NT2/D1 (cell line): Measurements from ENCODE around the gene GPR158.
"Not testable (repeated sequence)": the region's sequence is repeated elsewhere in the genome, so short reads cannot be mapped to it uniquely, and the experiment has no call there.

Source experiments
- DNase-seq: peaks from one replicate; pipeline ENCODE4 v3.0.0-alpha.2; 2011; ENCODE audit warnings: low read depth, low spot score
- H3K27me3 ChIP-seq: 2 replicates; pipeline ENCODE4 v1.6.0; 2011; ENCODE audit warnings: mild to moderate bottlenecking; ENCODE audit not compliant: insufficient read length, insufficient read depth
- H3K36me3 ChIP-seq: 2 replicates; pipeline ENCODE4 v1.6.1; 2011; ENCODE audit warnings: mild to moderate bottlenecking, low read length, mixed read lengths; ENCODE audit not compliant: insufficient read depth, insufficient read length
- H3K4me1 ChIP-seq: 2 replicates; pipeline ENCODE4 v1.5.1; 2011; ENCODE audit not compliant: insufficient read depth, insufficient read length
- H3K4me3 ChIP-seq: 2 replicates; pipeline ENCODE4 v1.5.1; 2011; ENCODE audit warnings: low read depth; ENCODE audit not compliant: insufficient read length
- H3K9ac ChIP-seq: 2 replicates; pipeline ENCODE4 v1.6.0; 2011; ENCODE audit warnings: low read depth; ENCODE audit not compliant: insufficient read length
- H3K9me3 ChIP-seq: 2 replicates; pipeline ENCODE4 v1.5.1; 2011; ENCODE audit warnings: mild to moderate bottlenecking, low read length; ENCODE audit not compliant: insufficient read depth
- SUZ12 ChIP-seq: IDR thresholded peaks from 2 replicates; pipeline ENCODE4 v1.6.1; 2011; ENCODE audit not compliant: insufficient read length, insufficient read depth; ENCODE audit errors: extremely low read depth
- YY1 ChIP-seq: IDR thresholded peaks from 2 replicates; pipeline ENCODE4 v1.6.1; 2011; ENCODE audit not compliant: insufficient read length, insufficient read depth
- ZNF274 ChIP-seq: IDR thresholded peaks from 2 replicates; pipeline ENCODE4 v1.6.1; 2011; ENCODE audit warnings: mild to moderate bottlenecking, low read depth, low read length

Gene GPR158

DNA sequence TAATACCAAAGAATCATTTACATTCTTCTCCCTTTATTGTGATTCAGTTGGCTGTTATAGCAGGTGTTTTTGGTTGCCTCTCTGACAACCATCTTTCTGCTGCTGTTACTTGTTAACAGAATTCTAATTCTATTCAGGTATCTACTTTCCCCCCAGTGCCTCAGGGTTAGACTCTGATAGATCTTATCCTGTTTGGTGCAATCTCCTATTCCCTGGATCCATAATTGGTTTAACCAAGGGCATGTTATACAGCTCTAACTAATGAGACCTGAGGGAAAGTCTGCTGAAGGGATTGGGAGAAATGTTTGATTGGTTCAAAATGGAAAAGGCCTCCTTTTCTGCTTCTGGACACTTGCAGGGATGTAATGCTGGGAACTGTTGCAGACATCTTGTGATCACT is 161.5 kb downstream of the GPR158 start:
- no peak for TF ChIP-seq SUZ12
- no peak for TF ChIP-seq ZNF274
- no peak for TF ChIP-seq YY1
- Histone ChIP-seq H3K36me3 (no peaks in the 10 kb centered on the region), H3K4me1 (no peaks in the 10 kb centered on the region), H3K4me3 (no peak overlapping the region), H3K9ac (no peak overlapping the region), H3K9me3 (no peaks in the 10 kb centered on the region), H3K27me3 (no peaks in the 10 kb centered on the region)
- no peak for DNase-seq

DNA sequence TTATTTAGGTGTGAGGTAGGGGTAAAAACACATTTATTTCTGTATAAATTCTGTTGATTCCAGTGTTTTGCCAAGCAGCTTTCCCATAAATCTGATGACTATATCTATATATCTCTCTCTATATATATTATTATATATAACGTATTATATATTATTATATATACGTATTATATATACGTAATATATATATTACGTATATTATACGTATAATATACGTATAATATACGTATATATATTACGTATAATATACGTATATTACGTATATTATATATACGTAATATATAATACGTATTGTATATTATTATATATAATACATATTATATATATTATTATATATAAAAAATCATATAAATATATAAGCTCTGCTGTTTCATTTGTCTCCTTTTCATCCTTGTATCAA is 163.5 kb downstream of the GPR158 start:
- DNase-seq: no peak
- Histone ChIP-seq H3K4me1 (no peaks in the 10 kb centered on the region), H3K27me3 (no peaks in the 10 kb centered on the region), H3K36me3 (no peaks in the 10 kb centered on the region), H3K9ac (no peak overlapping the region), H3K4me3 (no peak overlapping the region), H3K9me3 (no peaks in the 10 kb centered on the region)
- no peak for TF ChIP-seq ZNF274
- no peak for TF ChIP-seq SUZ12
- no peak for TF ChIP-seq YY1

DNA sequence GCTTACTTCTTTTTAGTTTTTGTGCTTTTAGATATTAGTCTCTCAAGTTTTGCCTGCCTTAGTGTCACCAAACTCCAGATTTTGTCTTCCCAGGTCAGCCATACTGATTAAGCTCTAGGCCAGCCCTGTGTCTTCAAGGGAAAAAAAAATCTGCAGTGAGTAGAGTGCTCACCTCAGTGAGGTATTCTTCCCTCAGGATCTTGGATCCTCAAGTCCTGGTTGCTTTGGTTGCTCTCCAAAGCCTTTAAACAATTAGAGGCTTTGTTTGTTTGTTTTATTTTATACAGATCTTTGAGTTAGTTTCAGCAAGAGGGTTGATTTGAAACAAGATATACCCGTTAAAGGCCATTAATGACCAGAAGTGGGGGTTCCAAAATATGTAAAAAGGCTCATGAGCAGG is 165.2 kb downstream of the GPR158 start:
- H3K9me3 ChIP-seq: no peaks in the 10 kb centered on the region
- H3K9ac ChIP-seq: no peak overlapping the region
- DNase-seq: no peak
- H3K27me3 ChIP-seq: no peaks in the 10 kb centered on the region
- H3K4me1 ChIP-seq: no peaks in the 10 kb centered on the region
- H3K4me3 ChIP-seq: no peak overlapping the region
- TF ChIP-seq SUZ12 (no peak), YY1 (no peak), ZNF274 (no peak)
- H3K36me3 ChIP-seq: no peaks in the 10 kb centered on the region

DNA sequence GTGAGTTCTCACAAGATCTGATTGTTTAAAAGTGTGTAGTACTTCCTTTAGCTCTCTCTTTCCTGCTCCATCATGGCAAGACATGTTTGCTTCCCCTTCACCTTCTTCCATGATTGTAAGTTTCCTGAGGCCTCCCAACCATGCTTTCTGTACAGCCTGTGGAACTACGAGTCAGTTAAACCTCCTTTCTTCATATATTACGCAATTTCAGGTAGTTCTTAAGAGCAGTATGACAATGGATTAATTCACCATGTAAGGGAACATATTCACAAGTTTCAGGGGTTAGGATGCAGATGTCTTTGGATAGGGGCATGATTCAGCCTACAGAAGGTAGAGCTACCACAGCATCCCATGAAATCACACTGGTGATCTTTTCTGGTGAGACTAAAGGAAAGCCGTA is 174.7 kb downstream of the GPR158 start:
- H3K9me3 ChIP-seq: no peaks in the 10 kb centered on the region
- H3K36me3 ChIP-seq: no peaks in the 10 kb centered on the region
- DNase-seq: no peak
- no peak overlapping the region for H3K9ac ChIP-seq
- H3K4me1 ChIP-seq: no peaks in the 10 kb centered on the region
- TF ChIP-seq SUZ12 (no peak), YY1 (no peak), ZNF274 (no peak)
- H3K27me3 ChIP-seq: no peaks in the 10 kb centered on the region
- H3K4me3 ChIP-seq: no peak overlapping the region

DNA sequence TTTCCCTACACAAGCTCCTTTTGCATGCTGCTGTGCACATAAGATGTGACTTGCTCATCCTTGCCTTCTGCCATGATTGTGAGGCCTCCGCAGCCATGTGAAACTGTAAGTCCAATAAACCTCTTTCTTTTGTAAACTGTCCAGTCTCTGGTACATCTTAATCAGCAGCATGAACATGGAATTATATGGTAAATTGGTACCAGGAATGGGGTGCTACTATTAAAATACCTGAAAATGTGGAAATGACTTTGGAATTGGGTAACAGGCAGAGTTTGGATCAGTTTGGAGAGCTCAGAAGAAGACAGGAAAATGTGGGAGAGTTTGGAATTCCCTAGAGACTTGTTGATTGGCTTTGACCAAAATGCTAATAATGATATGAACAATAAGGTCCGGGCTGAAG is 181.8 kb downstream of the GPR158 start:
- Histone ChIP-seq H3K9me3 (peaks cover 35% of the 10 kb centered on the region), H3K4me1 (no peaks in the 10 kb centered on the region), H3K27me3 (no peaks in the 10 kb centered on the region), H3K36me3 (no peaks in the 10 kb centered on the region), H3K4me3 (no peak overlapping the region), H3K9ac (no peak overlapping the region)
- no peak for TF ChIP-seq SUZ12
- no peak for TF ChIP-seq ZNF274
- no peak for TF ChIP-seq YY1
- no peak for DNase-seq

DNA sequence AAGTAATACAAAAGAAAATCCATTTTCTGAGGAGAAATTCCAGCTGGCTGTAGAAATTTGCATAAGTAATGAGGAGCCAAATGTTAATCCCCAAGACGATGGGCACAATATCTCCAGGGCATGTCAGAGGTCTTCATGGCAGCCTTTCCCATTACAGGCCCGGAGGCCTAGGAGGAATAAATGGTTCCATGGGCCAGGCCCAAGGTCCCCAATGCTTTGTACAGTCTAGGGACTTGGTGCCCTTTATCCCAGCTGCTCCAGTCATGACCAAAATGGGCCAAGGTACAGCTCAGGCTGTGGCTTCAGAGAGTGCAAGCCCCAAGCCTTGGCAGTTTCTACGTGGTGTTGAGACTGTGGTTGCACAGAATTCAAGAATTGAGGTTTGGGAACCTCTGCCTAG is 182.5 kb downstream of the GPR158 start:
- no peak for TF ChIP-seq ZNF274
- no peak for TF ChIP-seq SUZ12
- no peak for TF ChIP-seq YY1
- no peak for DNase-seq
- no peak overlapping the region for H3K9ac ChIP-seq
- no peaks in the 10 kb centered on the region for H3K27me3 ChIP-seq
- no peaks in the 10 kb centered on the region for H3K4me1 ChIP-seq
- H3K4me3 ChIP-seq: no peak overlapping the region
- H3K36me3 ChIP-seq: no peaks in the 10 kb centered on the region
- H3K9me3 ChIP-seq: peaks cover 35% of the 10 kb centered on the region

DNA sequence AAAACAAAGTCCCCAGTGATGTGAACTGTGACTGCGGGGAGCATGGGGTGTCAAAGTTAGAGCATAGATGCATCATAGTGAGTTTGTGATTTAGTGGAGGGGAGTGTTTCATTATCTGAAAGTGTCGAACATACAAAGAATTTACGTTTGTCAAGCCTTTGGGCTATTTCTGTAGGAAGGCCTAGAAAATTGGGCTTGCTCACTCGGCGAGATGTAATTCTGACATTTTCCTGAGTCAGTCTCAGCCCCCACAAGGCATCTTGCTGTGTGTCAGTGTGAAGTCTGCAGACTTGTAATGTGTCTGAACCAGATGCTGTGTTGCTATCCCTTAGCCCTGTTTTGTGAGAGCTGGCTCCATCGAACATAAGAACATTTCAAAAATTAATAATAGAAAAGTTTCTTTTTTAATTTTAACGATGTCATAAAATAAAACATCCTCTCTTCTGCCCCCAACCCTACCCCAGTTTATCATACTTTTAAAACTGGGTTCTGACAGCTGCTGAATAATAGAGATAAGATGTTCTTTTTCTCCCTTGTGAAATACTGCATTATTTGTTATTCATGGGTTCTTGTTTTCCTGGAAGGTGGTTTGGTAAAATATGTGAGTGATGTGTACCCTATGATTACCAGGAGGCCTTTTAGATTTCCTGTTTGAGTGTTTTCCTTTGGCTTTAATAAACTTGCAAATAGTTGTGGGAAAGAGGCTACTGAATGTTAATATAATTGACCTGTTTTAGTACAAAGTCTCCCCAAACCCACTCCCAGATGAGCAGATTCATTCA is 207.4 kb downstream of the GPR158 start:
- DNase-seq: no peak

DNA sequence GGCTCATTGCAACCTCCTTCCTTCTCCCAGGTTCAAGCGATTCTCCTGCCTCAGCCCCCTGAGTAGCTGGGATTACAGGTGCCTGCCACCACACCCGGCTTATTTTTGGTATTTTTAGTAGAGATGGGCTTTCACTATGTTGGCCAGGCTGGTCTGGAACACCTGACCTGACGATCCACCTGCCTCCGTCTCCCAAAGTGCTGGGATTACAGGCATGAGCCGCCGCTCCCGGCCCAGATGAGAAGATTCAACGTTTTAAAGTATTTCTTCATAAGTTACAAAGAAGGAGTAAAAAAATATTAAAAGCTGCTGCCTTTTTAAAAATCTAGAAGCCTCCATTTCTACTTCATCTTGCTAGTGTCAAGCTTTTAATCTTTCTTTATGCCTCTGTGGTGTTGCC is 208.1 kb downstream of the GPR158 start:
- DNase-seq, H3K9ac ChIP-seq, H3K4me3 ChIP-seq, H3K4me1 ChIP-seq, H3K36me3 ChIP-seq, H3K27me3 ChIP-seq, H3K9me3 ChIP-seq: not testable (repeated sequence)

More for the DNA sequence above, 207.4 kb downstream of the GPR158 start:
- H3K36me3 ChIP-seq: no peaks in the 10 kb centered on the region
- H3K4me3 ChIP-seq: no peak overlapping the region
- H3K4me1 ChIP-seq: no peaks in the 10 kb centered on the region
- TF ChIP-seq YY1 (no peak), SUZ12 (no peak), ZNF274 (no peak)
- H3K9me3 ChIP-seq: no peaks in the 10 kb centered on the region
- no peaks in the 10 kb centered on the region for H3K27me3 ChIP-seq
- H3K9ac ChIP-seq: no peak overlapping the region
